ENCODE measurements around the gene AK1. TPM values are rescaled to one million over a fixed set of nuclear protein-coding genes. Genes with fewer than 3 reads are reported as not detected.

AK1 gene
- total RNA-seq, 1 donor, result 106 TPM

GRCh38 chr9:127850286-127850830 lies 27.1 kb downstream of the AK1 start:
- H3K4me1 ChIP-seq (ENCODE audit: insufficient read depth, low read length), result peaks cover 48% of the 10 kb centered on the region
- H3K27ac ChIP-seq (ENCODE audit: low read depth, low read length), result no peak overlapping the region
- H3K4me2 ChIP-seq (ENCODE audit: insufficient read depth, low read length), result peak overlapping the region; percentile 21

GRCh38 chr9:127848756-127849504 lies 28.5 kb downstream of the AK1 start:
- Histone ChIP-seq H3K27ac (ENCODE audit: low read depth, low read length) (no peak overlapping the region), H3K4me2 (ENCODE audit: insufficient read depth, low read length) (no peak overlapping the region), H3K9me3 (ENCODE audit: low read depth, low read length) (peaks cover 7% of the 10 kb centered on the region), H4K20me1 (ENCODE audit: insufficient read depth, low read length) (peaks cover 24% of the 10 kb centered on the region), H3K27me3 (ENCODE audit: insufficient read depth, low read length) (no peaks in the 10 kb centered on the region), H3K4me1 (ENCODE audit: insufficient read depth, low read length) (peaks cover 58% of the 10 kb centered on the region), H3K79me2 (ENCODE audit: insufficient read depth, low read length) (peaks cover 97% of the 10 kb centered on the region), H3K4me3 (ENCODE audit: insufficient read depth, low read length) (no peak overlapping the region), H3K36me3 (ENCODE audit: insufficient read depth, low read length) (peaks cover 53% of the 10 kb centered on the region), H2AFZ (ENCODE audit: low read length) (no peak overlapping the region)
- TF ChIP-seq CTCF (IDR thresholded peaks at IDR 0.05; ENCODE audit: extremely low read depth, low read depth, low read length), result no peak
- DNase-seq (ENCODE audit: insufficient read length, low spot score, missing footprints), result no peak

More at GRCh38 chr9:127850286-127850830, 27.1 kb downstream of the AK1 start:
- Histone ChIP-seq H4K20me1 (ENCODE audit: insufficient read depth, low read length) (peaks cover 25% of the 10 kb centered on the region), H2AFZ (ENCODE audit: low read length) (no peak overlapping the region), H3K4me3 (ENCODE audit: insufficient read depth, low read length) (peak overlapping the region; percentile 17), H3K27me3 (ENCODE audit: insufficient read depth, low read length) (no peaks in the 10 kb centered on the region), H3K79me2 (ENCODE audit: insufficient read depth, low read length) (peaks cover 92% of the 10 kb centered on the region), H3K36me3 (ENCODE audit: insufficient read depth, low read length) (peaks cover 53% of the 10 kb centered on the region), H3K9me3 (ENCODE audit: low read depth, low read length) (peaks cover 7% of the 10 kb centered on the region)
- peak; percentile 35 for DNase-seq (ENCODE audit: insufficient read length, low spot score, missing footprints)
- TF ChIP-seq CTCF (IDR thresholded peaks at IDR 0.05; ENCODE audit: extremely low read depth, low read depth, low read length), result no peak

- Histone ChIP-seq H3K79me2 (ENCODE audit: insufficient read depth, low read length) (peaks cover 92% of the 10 kb centered on the region), H3K4me3 (ENCODE audit: insufficient read depth, low read length) (no peak overlapping the region), H3K36me3 (ENCODE audit: insufficient read depth, low read length) (peaks cover 56% of the 10 kb centered on the region), H3K9me3 (ENCODE audit: low read depth, low read length) (peaks cover 7% of the 10 kb centered on the region), H4K20me1 (ENCODE audit: insufficient read depth, low read length) (peaks cover 16% of the 10 kb centered on the region), H3K4me2 (ENCODE audit: insufficient read depth, low read length) (no peak overlapping the region), H3K4me1 (ENCODE audit: insufficient read depth, low read length) (peaks cover 55% of the 10 kb centered on the region), H2AFZ (ENCODE audit: low read length) (no peak overlapping the region), H3K27ac (ENCODE audit: low read depth, low read length) (peak overlapping the region; percentile 67), H3K27me3 (ENCODE audit: insufficient read depth, low read length) (no peaks in the 10 kb centered on the region)
- no peak for TF ChIP-seq CTCF (IDR thresholded peaks at IDR 0.05; ENCODE audit: extremely low read depth, low read depth, low read length)
- DNase-seq (ENCODE audit: insufficient read length, low spot score, missing footprints), result peak; percentile 49
These were observed 29.4 kb downstream of the AK1 start for GRCh38 chr9:127847833-127848755.
